ENCODE data around the gene CSTPP1. TPM values are rescaled to one million over a fixed set of nuclear protein-coding genes. Genes with fewer than 3 reads are reported as not detected.
A peak's percentile ranks its signal among the peaks of the same experiment; 100 is the strongest.

The CSTPP1 gene
- total RNA-seq, 1 donor from 2014 or later, result 29.9 TPM

DNA sequence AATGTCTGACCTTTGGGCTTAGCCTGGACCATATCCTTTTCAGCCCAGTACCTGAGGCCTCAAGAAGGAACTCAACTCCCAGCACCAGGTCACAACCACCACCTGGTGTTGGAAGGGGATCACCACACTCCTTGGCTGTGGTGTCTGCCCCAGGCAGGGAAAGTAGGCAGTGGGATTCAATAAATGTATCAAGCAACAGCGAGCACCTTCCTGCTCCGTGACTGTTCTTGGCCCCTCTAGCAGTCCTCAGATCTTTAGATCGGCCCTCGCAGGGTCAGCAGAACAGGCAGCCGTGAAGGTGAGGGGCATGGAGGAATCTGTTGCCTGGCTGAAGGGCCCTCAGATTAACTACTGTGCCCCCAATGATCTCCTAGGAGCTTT is 224.2 kb downstream of the CSTPP1 start:
- TF ChIP-seq, protein P1, sequence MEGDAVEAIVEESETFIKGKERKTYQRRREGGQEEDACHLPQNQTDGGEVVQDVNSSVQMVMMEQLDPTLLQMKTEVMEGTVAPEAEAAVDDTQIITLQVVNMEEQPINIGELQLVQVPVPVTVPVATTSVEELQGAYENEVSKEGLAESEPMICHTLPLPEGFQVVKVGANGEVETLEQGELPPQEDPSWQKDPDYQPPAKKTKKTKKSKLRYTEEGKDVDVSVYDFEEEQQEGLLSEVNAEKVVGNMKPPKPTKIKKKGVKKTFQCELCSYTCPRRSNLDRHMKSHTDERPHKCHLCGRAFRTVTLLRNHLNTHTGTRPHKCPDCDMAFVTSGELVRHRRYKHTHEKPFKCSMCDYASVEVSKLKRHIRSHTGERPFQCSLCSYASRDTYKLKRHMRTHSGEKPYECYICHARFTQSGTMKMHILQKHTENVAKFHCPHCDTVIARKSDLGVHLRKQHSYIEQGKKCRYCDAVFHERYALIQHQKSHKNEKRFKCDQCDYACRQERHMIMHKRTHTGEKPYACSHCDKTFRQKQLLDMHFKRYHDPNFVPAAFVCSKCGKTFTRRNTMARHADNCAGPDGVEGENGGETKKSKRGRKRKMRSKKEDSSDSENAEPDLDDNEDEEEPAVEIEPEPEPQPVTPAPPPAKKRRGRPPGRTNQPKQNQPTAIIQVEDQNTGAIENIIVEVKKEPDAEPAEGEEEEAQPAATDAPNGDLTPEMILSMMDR (IDR thresholded peaks at IDR 0.05), result no peak
- Mint-ChIP-seq H3K27me3 (no peaks in the 10 kb centered on the region), H3K9me3 (no peaks in the 10 kb centered on the region), H3K36me3 (ENCODE audit: low read depth) (peaks cover 37% of the 10 kb centered on the region), H3K4me1 (no peaks in the 10 kb centered on the region), H3K27ac (no peak overlapping the region), H3K4me3 (no peak overlapping the region)
- intact Hi-C loops (cut with micrococcal nuclease), result loop anchor here (1.0 to 5.0 kb wide), 4 partner anchors 16 to 773 kb away; partner anchors contain the start of gene ARFGAP2
- no peak for ATAC-seq (ENCODE audit: low read depth)
- no peak for DNase-seq
- ChIA-PET CTCF (interaction anchor here (0.6 to 1.3 kb wide), 4 partner anchors 41 to 279 kb away, joined by 3 to 4 read pairs (median 3); no protein-coding TSS in a partner anchor), POLR2A (no interaction called here)

DNA sequence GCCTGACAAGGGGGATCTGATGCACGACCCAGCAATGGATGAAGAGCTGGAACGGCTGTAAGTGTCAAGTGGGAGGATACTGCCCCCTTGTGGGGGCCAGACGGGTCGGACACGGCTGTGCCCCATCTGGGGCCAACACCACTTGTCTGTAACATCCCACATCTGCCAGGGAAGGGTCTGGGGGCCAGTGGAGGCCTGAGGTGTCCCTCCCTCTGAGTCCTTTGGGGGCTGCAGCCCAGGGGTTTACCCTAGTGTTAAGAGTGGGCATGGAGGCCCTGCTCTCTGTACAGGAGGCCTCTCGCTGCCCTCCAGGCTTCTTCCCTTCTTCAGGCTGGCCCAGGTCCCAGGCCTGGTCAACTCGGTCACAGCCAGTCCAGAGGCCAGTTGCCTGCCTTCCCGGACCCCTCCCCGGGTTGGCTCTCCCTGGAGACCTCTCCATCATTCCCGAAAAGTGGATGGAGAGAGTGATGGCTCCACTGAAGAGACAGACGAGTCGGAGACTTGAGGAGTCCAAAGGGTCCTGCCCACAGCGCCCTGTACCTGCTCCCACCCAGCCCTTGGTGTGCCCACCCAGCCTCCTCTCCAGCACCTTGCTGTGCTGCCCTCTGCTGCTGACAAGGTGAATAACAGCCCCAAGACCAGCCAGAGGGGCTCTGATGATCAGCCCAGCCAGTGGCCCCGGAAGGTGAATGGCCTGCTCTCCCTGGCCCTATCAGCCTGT is 224.7 kb downstream of the CSTPP1 start:
- intact Hi-C loops (cut with micrococcal nuclease), result loop anchor here (1.0 to 5.0 kb wide), 4 partner anchors 15 to 774 kb away; partner anchors contain the start of gene ARFGAP2
- POLR2A ChIA-PET, result no interaction called here
- TF ChIP-seq, protein P1 (IDR thresholded peaks at IDR 0.05), result peak; percentile 46

DNA sequence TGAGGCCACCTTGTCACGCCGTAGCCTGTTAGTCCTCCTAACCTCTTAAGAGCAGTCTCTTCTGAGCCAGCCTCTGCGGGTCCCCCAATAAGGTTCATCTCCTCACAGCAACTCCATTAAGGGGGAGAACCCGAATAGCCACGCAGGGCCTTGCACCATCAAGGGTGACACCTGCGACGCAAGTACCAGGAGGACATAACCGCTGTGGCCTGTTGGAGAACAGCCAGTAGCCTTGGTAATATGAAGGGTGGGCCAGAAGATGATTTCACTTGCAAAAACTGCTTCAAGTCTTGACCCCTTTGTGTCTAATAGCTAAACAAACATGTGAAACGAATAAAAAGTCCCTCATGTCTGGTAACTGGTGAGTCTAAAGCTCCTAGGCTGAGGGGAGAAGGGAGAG is 225.3 kb downstream of the CSTPP1 start:
- ATAC-seq (ENCODE audit: low read depth), result no peak
- DNase-seq, result no peak
- CTCF ChIA-PET, result interaction anchor here (1.3 to 2.4 kb wide), 2 partner anchors 42 to 97 kb away, joined by 3 to 10 read pairs; no protein-coding TSS in a partner anchor
- TF ChIP-seq, protein P1 (IDR thresholded peaks at IDR 0.05), result no peak
- Mint-ChIP-seq H3K36me3 (ENCODE audit: low read depth) (peaks cover 49% of the 10 kb centered on the region), H3K4me3 (no peak overlapping the region), H3K9me3 (no peaks in the 10 kb centered on the region), H3K27me3 (no peaks in the 10 kb centered on the region), H3K27ac (no peak overlapping the region), H3K4me1 (no peaks in the 10 kb centered on the region)
- intact Hi-C loops (cut with micrococcal nuclease), result loop anchor here (1.0 to 5.0 kb wide), 4 partner anchors 14 to 775 kb away; partner anchors contain the start of gene ARFGAP2
- POLR2A ChIA-PET, result interaction anchor here (0.6 to 1.3 kb wide), 2 partner anchors 97 to 99 kb away, joined by 3 to 5 read pairs; no protein-coding TSS in a partner anchor

More for the DNA sequence above, 224.7 kb downstream of the CSTPP1 start:
- DNase-seq (peak; percentile 47), ATAC-seq (ENCODE audit: low read depth) (peak; percentile 84)
- Mint-ChIP-seq H3K4me1 (no peaks in the 10 kb centered on the region), H3K4me3 (no peak overlapping the region), H3K27me3 (no peaks in the 10 kb centered on the region), H3K9me3 (no peaks in the 10 kb centered on the region), H3K27ac (no peak overlapping the region), H3K36me3 (ENCODE audit: low read depth) (peaks cover 43% of the 10 kb centered on the region)
- CTCF ChIA-PET, result interaction anchor here (0.6 to 2.4 kb wide), 5 partner anchors 42 to 280 kb away, joined by 3 to 10 read pairs (median 3); no protein-coding TSS in a partner anchor

DNA sequence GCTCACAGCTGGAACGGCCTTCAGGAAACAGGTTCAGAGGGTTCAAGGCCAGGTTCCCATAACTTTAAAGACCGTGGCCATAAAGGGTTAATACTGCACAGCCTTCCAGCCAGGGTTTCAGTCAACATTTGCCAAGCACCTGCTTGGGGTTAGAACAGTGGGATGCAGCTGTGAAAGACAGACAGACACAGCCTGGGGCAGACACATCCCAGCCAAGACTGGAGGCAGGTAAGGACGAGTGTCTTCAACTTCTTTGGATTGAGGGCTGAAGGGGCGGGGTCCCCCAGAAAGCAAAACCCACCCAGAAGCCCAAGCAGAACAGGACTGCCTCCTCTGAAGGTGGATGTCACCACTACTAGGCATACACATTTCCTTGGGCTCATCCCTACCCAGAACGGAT is 225.9 kb downstream of the CSTPP1 start:
- no peaks in the 10 kb centered on the region for H3K27me3 Mint-ChIP-seq
- H3K9me3 Mint-ChIP-seq, result no peaks in the 10 kb centered on the region
- DNase-seq (no peak), ATAC-seq (ENCODE audit: low read depth) (no peak)
- intact Hi-C loops (cut with micrococcal nuclease), result loop anchor here (5.0 kb wide), 1 partner anchor 775 kb away; no protein-coding TSS in a partner anchor
- H3K36me3 Mint-ChIP-seq (ENCODE audit: low read depth), result peaks cover 54% of the 10 kb centered on the region
- H3K4me1 Mint-ChIP-seq, result no peaks in the 10 kb centered on the region
- ChIA-PET POLR2A (interaction anchor here (0.6 to 1.3 kb wide), 2 partner anchors 97 to 99 kb away, joined by 3 to 5 read pairs; no protein-coding TSS in a partner anchor), CTCF (interaction anchor here (1.2 to 3.0 kb wide), 3 partner anchors 10 to 97 kb away, joined by 3 to 11 read pairs (median 10); no protein-coding TSS in a partner anchor)
- H3K4me3 Mint-ChIP-seq, result no peak overlapping the region
- TF ChIP-seq, protein P1 (IDR thresholded peaks at IDR 0.05), result no peak
- H3K27ac Mint-ChIP-seq, result no peak overlapping the region

DNA sequence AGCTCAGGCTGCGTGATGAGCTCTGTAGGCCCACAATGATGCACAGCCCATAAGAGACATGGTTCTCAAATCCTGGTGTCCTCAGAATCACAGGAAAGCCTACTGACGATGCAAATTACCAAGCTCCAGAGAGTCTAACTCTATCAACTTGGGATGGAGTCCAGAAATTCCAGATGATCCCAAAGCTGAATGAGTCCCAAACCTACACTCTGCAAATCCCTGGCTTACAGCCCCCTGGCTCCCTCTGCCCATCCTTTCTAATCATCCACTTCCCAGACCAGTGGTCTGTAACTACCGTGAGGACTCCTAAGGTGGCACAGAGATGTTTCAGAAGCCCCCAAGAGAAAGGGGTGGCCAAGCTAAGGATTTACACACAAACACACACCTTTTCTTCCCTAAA is 226.6 kb downstream of the CSTPP1 start:
- H3K9me3 Mint-ChIP-seq, result no peaks in the 10 kb centered on the region
- DNase-seq (no peak), ATAC-seq (ENCODE audit: low read depth) (no peak)
- TF ChIP-seq, protein P1 (IDR thresholded peaks at IDR 0.05), result no peak
- intact Hi-C loops (cut with micrococcal nuclease), result loop anchor here (5.0 kb wide), 1 partner anchor 776 kb away; no protein-coding TSS in a partner anchor
- ChIA-PET POLR2A (interaction anchor here (0.6 to 1.3 kb wide), 5 partner anchors 14 to 569 kb away, joined by 3 to 4 read pairs (median 3); partner anchors contain the start of genes AMBRA1, ARFGAP2 and DDB2), CTCF (interaction anchor here (0.8 to 3.0 kb wide), 4 partner anchors 9 to 96 kb away, joined by 3 to 11 read pairs (median 6); no protein-coding TSS in a partner anchor)
- H3K4me1 Mint-ChIP-seq, result no peaks in the 10 kb centered on the region
- no peaks in the 10 kb centered on the region for H3K27me3 Mint-ChIP-seq
- H3K36me3 Mint-ChIP-seq (ENCODE audit: low read depth), result peaks cover 57% of the 10 kb centered on the region
- no peak overlapping the region for H3K4me3 Mint-ChIP-seq
- H3K27ac Mint-ChIP-seq, result no peak overlapping the region
